Kidney (tissue), 14 donors: ENCODE results near the gene NUMB. TPM values are rescaled to one million over a fixed set of nuclear protein-coding genes. Genes with fewer than 3 reads are reported as not detected.
A peak's percentile ranks its signal among the peaks of the same experiment; 100 is the strongest.

Experiments used
- DNase-seq, 5 donors: peaks; one replicate each; pipeline ENCODE4 v3.0.0-alpha.2; 2013 to 2020
- FAIRE-seq: peaks from 2 replicates; lab custom pipeline; 2012; peaks lifted over from hg19 to GRCh38; lab: Jason Lieb, UNC
- H3K27ac ChIP-seq, 2 donors: one replicate each; pipeline ENCODE4 v1.7.0; 2013; ENCODE audit warnings: low read depth in 2 of 2, low read length in 2 of 2, inconsistent platforms in 1 of 2
- H3K27me3 ChIP-seq: one replicate; pipeline ENCODE4 v1.7.1; 2013; ENCODE audit warnings: low read length, inconsistent platforms; ENCODE audit not compliant: control insufficient read depth, insufficient read depth
- H3K36me3 ChIP-seq, 3 donors: one replicate each; pipeline versions ENCODE4 v1.7.0 to v1.7.1; 2013; ENCODE audit warnings: low read length in 3 of 3, control low read depth in 1 of 3, inconsistent platforms in 1 of 3; ENCODE audit not compliant: insufficient read depth in 3 of 3, control insufficient read depth in 2 of 3
- H3K4me1 ChIP-seq, 3 donors: one replicate each; pipeline versions ENCODE4 v1.7.0 to v1.7.1; 2013; ENCODE audit warnings: low read length in 3 of 3, inconsistent platforms in 1 of 3, low read depth in 1 of 3; ENCODE audit not compliant: control insufficient read depth in 2 of 3, insufficient read depth in 2 of 3
- H3K4me3 ChIP-seq, 3 donors: one replicate each; pipeline versions ENCODE4 v1.7.0 to v1.8.1; 2013; ENCODE audit warnings: low read length in 3 of 3, control low read depth in 1 of 3, inconsistent platforms in 1 of 3
- H3K9ac ChIP-seq, 3 donors: one replicate each; pipeline versions ENCODE4 v1.7.0 to v1.7.1; 2013; ENCODE audit warnings: low read length in 3 of 3, control low read depth in 1 of 3, inconsistent platforms in 1 of 3
- H3K9me3 ChIP-seq, 3 donors: one replicate each; pipeline versions ENCODE4 v1.7.0 to v1.7.1; 2013; ENCODE audit warnings: low read length in 3 of 3, control low read depth in 1 of 3, inconsistent platforms in 1 of 3; ENCODE audit not compliant: control insufficient read depth in 2 of 3, insufficient read depth in 1 of 3
- intact Hi-C: fragments of 100-400 bp; cut with DNase I; formaldehyde crosslinking; loops from one replicate; pipeline ENCODE4 v1.11.1; 2022
- polyA plus RNA-seq: library from polyadenylated mRNA; stranded (reverse); fragments of 350-450 nt; fragmentation: Illumina TruSeq; extraction: RNeasy Lipid Tissue Mini Kit (QIAGEN cat#74804); gene quantifications from one replicate; pipeline ENCODE4 v1.2.3, GENCODE V29; 2014; ENCODE audit warnings: low read depth, low replicate concordance; ENCODE audit not compliant: insufficient read depth
- total RNA-seq: library from RNA; stranded (reverse); fragmentation: NEBNext Ultra II Directional; extraction: Animal tissue kit (Norgen Biotek cat#: 25700); gene quantifications from one replicate; pipeline ENCODE4 v1.2.1, GENCODE V29; 2021
- TF ChIP-seq, protein P1 (sequence below): IDR thresholded peaks from 3 replicates; pipeline ENCODE4 v1.5.1; 2012; ENCODE audit warnings: mild to moderate bottlenecking, moderate library complexity, borderline replicate concordance; ENCODE audit not compliant: insufficient read depth; ENCODE audit errors: extremely low read depth
- donor health status: control.
- donor health status: control.
- donor health status: control.
- donor health status: control.
- donor health status: control.
- donor health status: DM: yes; HTN: yes; CAD: no.
- donor health status: Normal renal cell carcinoma (clear cell type).

Gene NUMB
- total and polyA plus RNA-seq, 2 donors from 2014 or later: 42.4 to 104 TPM

DNA sequence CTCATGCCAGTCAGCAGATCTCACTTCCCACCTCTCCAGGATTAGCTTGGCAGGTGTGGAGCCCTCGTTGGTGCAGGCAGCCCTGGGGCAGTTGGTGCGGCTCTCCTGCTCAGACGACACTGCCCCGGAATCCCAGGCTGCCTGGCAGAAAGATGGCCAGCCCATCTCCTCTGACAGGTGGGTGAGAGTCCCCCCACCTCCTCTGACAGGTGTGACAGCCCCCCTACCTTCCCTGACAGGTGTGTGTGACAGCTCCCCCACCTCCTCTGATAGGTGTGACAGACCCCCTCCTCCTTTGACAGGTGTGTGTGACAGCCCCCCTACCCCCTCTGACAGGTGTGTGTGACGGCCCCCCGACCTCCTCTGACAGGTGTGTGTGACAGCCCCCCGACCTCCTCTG lies 194.7 kb downstream of the NUMB start:
- Histone ChIP-seq H3K36me3 (peaks cover 0 to 15% (median 11%) of the 10 kb centered on the region in 3 donors), H3K9ac (no peak overlapping the region), H3K27me3 (no peaks in the 10 kb centered on the region), H3K27ac (no peak overlapping the region), H3K4me3 (no peak overlapping the region), H3K9me3 (no peaks in the 10 kb centered on the region), H3K4me1 (peaks cover 0 to 8% (median 0%) of the 10 kb centered on the region in 3 donors)
- intact Hi-C loops: no loop called here
- TF ChIP-seq, protein P1, sequence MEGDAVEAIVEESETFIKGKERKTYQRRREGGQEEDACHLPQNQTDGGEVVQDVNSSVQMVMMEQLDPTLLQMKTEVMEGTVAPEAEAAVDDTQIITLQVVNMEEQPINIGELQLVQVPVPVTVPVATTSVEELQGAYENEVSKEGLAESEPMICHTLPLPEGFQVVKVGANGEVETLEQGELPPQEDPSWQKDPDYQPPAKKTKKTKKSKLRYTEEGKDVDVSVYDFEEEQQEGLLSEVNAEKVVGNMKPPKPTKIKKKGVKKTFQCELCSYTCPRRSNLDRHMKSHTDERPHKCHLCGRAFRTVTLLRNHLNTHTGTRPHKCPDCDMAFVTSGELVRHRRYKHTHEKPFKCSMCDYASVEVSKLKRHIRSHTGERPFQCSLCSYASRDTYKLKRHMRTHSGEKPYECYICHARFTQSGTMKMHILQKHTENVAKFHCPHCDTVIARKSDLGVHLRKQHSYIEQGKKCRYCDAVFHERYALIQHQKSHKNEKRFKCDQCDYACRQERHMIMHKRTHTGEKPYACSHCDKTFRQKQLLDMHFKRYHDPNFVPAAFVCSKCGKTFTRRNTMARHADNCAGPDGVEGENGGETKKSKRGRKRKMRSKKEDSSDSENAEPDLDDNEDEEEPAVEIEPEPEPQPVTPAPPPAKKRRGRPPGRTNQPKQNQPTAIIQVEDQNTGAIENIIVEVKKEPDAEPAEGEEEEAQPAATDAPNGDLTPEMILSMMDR: no peak
- DNase-seq: peak in 1 of 5 donors; percentile 48
- no peak for FAIRE-seq

DNA sequence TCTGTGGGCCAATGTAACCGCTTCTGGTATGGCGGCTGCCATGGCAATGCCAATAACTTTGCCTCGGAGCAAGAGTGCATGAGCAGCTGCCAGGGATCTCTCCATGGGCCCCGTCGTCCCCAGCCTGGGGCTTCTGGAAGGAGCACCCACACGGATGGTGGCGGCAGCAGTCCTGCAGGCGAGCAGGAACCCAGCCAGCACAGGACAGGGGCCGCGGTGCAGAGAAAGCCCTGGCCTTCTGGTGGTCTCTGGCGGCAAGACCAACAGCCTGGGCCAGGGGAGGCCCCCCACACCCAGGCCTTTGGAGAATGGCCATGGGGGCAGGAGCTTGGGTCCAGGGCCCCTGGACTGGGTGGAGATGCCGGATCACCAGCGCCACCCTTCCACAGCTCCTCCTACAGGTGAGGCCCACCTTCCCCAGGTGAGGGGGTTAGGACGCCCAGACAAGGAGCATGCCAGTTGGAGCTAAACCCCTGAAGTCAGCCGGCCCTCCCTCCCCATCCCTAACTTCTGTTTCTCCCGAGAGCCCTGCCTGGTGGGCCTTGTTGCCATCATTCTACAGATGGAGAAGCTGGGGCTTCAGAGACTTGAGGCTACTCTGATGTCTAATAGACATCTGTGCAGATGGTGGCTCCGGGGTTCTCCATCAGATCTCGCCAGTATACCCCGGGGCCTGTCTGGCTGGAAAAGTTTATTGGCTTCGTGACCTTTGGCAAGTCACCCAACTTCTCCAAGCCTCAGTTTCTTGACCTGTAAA lies 195.7 kb downstream of the NUMB start:
- intact Hi-C loops: no loop called here
- TF ChIP-seq, protein P1: no peak
- Histone ChIP-seq H3K9ac (no peak overlapping the region), H3K4me1 (peaks cover 0 to 5% (median 0%) of the 10 kb centered on the region in 3 donors), H3K9me3 (no peaks in the 10 kb centered on the region), H3K27me3 (no peaks in the 10 kb centered on the region), H3K4me3 (no peak overlapping the region), H3K27ac (no peak overlapping the region), H3K36me3 (peaks cover 0 to 13% (median 7%) of the 10 kb centered on the region in 3 donors)
- FAIRE-seq (no peak), DNase-seq (peak in 1 of 5 donors; percentile 37)

DNA sequence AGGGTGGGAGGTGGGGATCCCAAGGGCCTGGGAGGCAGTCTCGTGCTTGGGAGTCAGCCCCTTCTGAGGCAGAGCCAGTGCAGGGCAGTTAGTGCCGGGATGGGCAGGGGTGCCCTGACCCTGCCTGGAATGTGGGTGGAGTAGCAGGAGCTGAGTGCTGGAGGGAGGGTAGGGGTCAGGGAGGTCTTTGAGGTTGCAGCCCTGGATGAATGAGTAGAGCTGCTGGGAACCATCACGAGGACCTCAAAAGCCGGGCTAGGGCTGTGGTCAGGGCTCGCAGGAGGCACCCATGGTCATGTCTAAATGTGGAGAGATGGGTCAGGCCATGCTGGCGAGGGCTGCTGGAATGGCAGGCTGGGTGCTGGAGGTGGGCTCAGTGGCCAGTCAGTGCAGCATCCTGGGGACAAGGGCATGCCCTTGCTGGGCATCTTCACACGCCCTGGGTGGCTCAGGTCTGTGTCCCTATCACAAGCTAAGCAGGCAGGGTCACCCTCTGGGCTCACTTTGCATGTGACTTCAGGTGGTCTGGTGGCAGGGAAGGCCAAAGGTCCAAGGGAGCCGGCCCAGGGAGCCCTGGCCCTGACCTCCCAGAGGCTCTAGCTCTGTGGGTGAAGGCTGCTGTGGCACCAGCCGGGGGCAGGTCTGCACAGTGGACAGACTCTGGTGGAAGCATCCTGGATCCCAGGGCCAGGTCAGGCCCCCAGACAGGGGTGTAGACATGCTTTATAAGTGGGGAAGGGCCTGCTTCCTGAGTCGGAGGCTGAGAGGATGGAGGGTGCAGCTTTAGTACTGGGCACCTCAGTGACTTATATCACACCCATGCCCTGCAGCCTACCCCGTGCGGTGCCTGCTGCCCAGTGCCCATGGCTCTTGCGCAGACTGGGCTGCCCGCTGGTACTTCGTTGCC lies 196.6 kb downstream of the NUMB start:
- FAIRE-seq: no peak
- Histone ChIP-seq H3K9ac (no peak overlapping the region), H3K4me3 (no peak overlapping the region), H3K9me3 (no peaks in the 10 kb centered on the region), H3K27ac (peak overlapping the region; percentile 47 to 63), H3K4me1 (peaks cover 0 to 5% (median 0%) of the 10 kb centered on the region in 3 donors), H3K27me3 (no peaks in the 10 kb centered on the region), H3K36me3 (peaks cover 0 to 12% (median 5%) of the 10 kb centered on the region in 3 donors)
- TF ChIP-seq, protein P1: no peak
- intact Hi-C loops: no loop called here
- peak in 2 of 5 donors; percentile 37 to 82 for DNase-seq
